ENCODE data around the gene SHOX. TPM values are rescaled to one million over a fixed set of nuclear protein-coding genes. Genes with fewer than 3 reads are reported as not detected.

The SHOX gene
- total RNA-seq, 1 experiment from 2014 or later: not detected

- no peaks in the 10 kb centered on the region for H3K9me2 ChIP-seq (ENCODE audit: insufficient read depth)
- no peak overlapping the region for H3K4me3 ChIP-seq (replicated peaks in 1 of 2; ENCODE audit: low read depth in 1 of 2, low read length in 2 of 2)
- no peaks in the 10 kb centered on the region for H3K36me3 ChIP-seq (ENCODE audit: control insufficient read depth in 1 of 2, insufficient read depth in 2 of 2, low read length in 2 of 2)
- no peak for ATAC-seq
- H3K9me3 ChIP-seq (ENCODE audit: control insufficient read depth in 1 of 2, insufficient read depth in 1 of 2, low read depth in 1 of 2, low read length in 2 of 2): no peaks in the 10 kb centered on the region
- no peaks in the 10 kb centered on the region for H3K27me3 ChIP-seq (ENCODE audit: insufficient read depth, low read length)
- H3K27ac ChIP-seq (ENCODE audit: low read depth, low read length): no peak overlapping the region
- H2AFZ ChIP-seq (ENCODE audit: low read depth, low read length, poor library complexity, severe bottlenecking): no peak overlapping the region
- ChIA-PET RAD21 (ENCODE audit: low non-redundant PET in 1 of 2, low total read pairs in 2 of 2, uncharacterized antibody in 2 of 2, unreplicated experiment in 2 of 2) (no interaction called here), POLR2A (no interaction called here), CTCF (no interaction called here)
- no peak for DNase-seq (ENCODE audit: low read depth, low spot score)
- intact Hi-C loops (cut with micrococcal nuclease): no loop called here
- H3K9ac ChIP-seq (ENCODE audit: low read length): no peak overlapping the region
- no peak for TF ChIP-seq ELF1 (IDR thresholded peaks at IDR 0.05; ENCODE audit: borderline replicate concordance, low read depth)
- TF ChIP-seq TCF7L2 (IDR thresholded peaks at IDR 0.05; ENCODE audit: borderline replicate concordance, extremely low read depth, insufficient read depth, insufficient read length): no peak
- TF ChIP-seq ATF3 (IDR thresholded peaks at IDR 0.05): no peak
- TF ChIP-seq, protein P1, sequence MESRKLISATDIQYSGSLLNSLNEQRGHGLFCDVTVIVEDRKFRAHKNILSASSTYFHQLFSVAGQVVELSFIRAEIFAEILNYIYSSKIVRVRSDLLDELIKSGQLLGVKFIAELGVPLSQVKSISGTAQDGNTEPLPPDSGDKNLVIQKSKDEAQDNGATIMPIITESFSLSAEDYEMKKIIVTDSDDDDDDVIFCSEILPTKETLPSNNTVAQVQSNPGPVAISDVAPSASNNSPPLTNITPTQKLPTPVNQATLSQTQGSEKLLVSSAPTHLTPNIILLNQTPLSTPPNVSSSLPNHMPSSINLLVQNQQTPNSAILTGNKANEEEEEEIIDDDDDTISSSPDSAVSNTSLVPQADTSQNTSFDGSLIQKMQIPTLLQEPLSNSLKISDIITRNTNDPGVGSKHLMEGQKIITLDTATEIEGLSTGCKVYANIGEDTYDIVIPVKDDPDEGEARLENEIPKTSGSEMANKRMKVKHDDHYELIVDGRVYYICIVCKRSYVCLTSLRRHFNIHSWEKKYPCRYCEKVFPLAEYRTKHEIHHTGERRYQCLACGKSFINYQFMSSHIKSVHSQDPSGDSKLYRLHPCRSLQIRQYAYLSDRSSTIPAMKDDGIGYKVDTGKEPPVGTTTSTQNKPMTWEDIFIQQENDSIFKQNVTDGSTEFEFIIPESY (IDR thresholded peaks at IDR 0.05; ENCODE audit: extremely low read depth, insufficient replicate concordance, low read length): no peak
- TF ChIP-seq, protein P2, sequence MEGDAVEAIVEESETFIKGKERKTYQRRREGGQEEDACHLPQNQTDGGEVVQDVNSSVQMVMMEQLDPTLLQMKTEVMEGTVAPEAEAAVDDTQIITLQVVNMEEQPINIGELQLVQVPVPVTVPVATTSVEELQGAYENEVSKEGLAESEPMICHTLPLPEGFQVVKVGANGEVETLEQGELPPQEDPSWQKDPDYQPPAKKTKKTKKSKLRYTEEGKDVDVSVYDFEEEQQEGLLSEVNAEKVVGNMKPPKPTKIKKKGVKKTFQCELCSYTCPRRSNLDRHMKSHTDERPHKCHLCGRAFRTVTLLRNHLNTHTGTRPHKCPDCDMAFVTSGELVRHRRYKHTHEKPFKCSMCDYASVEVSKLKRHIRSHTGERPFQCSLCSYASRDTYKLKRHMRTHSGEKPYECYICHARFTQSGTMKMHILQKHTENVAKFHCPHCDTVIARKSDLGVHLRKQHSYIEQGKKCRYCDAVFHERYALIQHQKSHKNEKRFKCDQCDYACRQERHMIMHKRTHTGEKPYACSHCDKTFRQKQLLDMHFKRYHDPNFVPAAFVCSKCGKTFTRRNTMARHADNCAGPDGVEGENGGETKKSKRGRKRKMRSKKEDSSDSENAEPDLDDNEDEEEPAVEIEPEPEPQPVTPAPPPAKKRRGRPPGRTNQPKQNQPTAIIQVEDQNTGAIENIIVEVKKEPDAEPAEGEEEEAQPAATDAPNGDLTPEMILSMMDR (IDR thresholded peaks at IDR 0.05 in 2 of 3, conservative IDR thresholded peaks at IDR 0.05 in 1 of 3; ENCODE audit: borderline replicate concordance in 1 of 3, insufficient read depth in 1 of 3, low read depth in 2 of 3, low read length in 2 of 3): no peak
- TF ChIP-seq RAD21 (IDR thresholded peaks at IDR 0.05; ENCODE audit: low read depth): no peak
- H3K79me2 ChIP-seq (ENCODE audit: insufficient read depth, low read length): no peaks in the 10 kb centered on the region
- no TSS peak for BruUV-seq (replicated peaks)
- no peak overlapping the region for H3K4me2 ChIP-seq (ENCODE audit: low read length)
- H3K4me1 ChIP-seq (ENCODE audit: control insufficient read depth in 1 of 2, insufficient read depth in 2 of 2, low read length in 2 of 2): no peaks in the 10 kb centered on the region
- no peaks in the 10 kb centered on the region for H4K20me1 ChIP-seq (ENCODE audit: insufficient read depth)
Measured at GRCh38 chrX:643911-644303, 13.3 kb downstream of the SHOX start.
